SHP77 (cell line): ENCODE results near the gene C16orf90.
"Not testable (repeated sequence)": the region's sequence is repeated elsewhere in the genome, so short reads cannot be mapped to it uniquely, and the experiment has no call there.

Experiments
- DNase-seq, 2 experiments: peaks; one replicate each; lab custom pipeline; 2025; lab: John Stamatoyannopoulos, UW

Gene C16orf90

DNA sequence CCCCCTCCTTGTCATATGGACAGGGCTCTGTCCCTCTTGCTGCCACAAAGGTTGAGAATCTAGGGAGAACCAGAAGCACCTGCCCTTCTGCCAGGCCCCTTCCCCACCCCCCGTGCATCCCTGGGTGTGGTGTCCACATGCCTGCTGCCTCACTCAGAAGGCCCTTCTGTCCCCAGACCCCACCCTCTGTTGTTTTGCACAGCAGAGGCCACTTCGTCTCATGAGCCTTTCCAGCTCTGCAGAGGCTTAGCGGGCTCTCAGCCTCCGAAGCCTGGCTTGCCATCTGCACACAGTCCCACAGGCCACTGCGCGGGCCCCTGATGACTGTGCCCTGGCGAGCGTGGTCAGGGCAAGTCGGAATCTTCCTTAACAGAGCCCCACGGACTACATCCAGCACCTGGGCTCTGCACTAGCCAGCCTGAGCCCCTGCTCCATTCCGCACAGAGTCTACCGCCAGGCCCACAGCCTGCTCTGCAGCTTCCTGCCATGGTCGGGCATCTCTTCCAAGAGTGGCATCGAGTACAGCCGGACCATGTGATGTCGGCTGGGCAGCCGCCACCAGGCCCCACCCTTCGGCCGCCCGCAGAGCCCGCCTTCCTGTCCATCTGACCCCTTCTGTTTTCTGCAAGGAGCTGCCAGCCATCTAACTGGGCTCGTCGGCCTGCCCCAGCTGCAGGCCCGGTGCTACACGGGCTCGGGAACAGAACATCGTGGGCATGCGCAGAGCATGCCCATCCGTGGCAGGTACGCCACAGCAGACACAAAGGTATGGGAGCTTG, 10.8 kb downstream of the C16orf90 start:
- DNase-seq, result no peak

DNA sequence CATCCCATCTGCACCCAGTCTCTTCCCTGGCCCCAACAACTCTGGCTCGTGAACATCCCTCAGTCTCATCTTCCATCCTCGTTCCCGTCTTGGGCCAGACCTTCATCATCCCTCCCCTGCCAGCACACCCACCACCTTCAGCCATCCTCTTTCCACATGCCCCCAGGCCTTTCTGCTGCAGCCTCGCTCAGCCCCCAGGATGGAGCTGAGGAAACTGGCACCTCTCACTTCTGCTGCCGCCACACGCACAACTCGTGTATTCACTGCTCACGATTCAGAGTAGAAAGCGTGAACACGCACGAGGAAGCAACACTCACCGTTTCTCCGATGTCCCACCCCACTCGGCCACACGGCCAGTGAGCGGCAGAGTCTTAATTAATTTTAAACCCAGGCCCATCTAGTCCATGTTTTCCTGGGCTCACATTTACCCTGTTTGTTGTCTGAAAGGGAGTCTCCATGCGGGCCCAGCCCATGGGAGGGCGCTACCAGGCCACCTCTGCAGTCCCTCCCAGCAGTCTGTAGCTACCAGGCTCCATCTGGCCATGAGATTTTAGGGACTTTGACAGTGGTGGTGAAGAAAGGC, 12.5 kb downstream of the C16orf90 start:
- DNase-seq, result no peak

DNA sequence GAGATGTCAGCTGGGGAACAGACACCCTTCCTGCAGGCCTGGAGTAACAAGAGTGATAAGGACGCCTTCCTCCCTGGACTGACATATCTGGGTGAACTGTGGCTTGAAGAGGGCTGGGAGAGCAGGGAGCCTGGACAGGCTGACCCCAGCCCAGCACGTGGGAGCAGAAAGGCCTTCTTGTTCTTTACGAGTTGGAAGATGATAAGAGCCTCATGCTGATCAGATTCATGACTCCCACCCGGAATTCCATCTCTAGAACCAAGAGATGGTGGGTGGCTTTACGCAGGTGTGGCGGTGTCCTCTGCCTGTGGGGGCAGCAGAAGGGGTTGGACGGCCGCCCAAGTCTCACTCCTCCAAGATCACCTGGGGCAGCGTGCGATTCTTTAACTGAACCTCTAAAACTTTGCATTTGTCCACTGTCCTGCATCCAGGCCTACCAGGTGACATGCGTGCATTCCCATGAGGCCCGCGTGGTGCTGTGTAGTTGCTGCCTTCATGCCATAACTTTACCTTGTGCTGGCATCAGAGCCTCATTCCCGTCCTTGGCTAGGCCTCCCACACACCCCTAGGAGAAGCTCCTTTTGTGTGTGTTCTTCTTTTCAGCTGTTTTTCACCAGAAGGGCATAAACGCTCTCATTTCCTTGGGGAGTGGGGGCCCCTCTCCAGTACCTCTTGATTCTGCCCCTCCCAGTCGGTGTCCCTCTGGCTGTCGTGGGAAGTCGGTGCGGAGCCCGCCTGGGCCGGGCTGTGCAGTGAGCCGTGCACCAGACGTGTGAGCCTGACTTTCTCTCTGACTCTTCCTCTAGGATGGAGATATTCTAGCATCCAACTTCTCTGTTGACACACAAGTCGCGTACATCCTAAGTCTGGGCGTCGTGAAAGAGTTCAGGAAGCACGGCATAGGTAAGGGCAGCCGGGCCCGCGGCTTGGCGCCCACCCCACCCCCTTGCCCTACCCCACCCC, 13.3 kb downstream of the C16orf90 start:
- no peak for DNase-seq

DNA sequence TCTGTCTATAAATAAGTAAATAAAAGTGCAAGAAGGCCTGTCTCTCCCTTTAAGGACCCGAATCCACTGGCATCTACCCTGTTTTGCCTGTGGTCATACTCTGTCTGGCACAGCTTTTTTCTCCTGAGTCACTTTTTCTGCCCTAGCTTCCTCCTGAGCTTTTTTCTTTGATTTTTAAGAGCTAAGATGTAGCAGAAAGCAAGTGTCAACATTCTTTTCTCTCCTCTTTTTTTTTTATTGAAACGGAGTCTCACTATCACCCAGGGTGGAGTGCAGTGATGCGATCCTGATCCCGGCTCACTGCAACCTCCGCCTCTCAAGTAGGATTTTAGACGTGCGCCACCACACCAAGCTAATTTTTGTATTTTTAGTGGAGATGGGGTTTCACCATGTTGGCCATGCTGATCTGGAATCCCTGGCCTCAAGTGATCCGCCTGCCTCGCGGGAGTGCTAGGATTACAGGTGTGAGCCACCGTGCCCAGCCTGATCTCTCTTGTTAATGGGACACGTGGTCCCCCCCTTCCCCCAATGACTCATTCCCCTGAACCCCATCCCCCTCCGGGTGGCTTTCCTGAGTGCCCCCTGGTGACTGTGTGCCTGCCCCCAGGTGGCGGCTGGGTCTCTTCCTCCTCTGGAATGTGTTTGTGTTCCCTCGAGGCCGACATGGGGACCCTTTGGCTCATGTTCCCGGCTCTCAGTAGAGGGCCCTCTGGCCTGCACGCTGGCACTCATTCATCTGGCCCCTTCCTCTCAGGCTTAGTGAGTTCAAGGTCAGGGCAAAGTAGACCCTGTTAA, 14.2 kb downstream of the C16orf90 start:
- no peak for DNase-seq

GRCh38 chr16:3479654-3480216, 15.6 kb downstream of the C16orf90 start:
- DNase-seq, result no peak

- DNase-seq, result no peak
These were observed 16.9 kb downstream of the C16orf90 start for GRCh38 chr16:3478242-3478925.

- DNase-seq, result no peak
These were observed 18.9 kb downstream of the C16orf90 start for GRCh38 chr16:3476409-3476808.

DNA sequence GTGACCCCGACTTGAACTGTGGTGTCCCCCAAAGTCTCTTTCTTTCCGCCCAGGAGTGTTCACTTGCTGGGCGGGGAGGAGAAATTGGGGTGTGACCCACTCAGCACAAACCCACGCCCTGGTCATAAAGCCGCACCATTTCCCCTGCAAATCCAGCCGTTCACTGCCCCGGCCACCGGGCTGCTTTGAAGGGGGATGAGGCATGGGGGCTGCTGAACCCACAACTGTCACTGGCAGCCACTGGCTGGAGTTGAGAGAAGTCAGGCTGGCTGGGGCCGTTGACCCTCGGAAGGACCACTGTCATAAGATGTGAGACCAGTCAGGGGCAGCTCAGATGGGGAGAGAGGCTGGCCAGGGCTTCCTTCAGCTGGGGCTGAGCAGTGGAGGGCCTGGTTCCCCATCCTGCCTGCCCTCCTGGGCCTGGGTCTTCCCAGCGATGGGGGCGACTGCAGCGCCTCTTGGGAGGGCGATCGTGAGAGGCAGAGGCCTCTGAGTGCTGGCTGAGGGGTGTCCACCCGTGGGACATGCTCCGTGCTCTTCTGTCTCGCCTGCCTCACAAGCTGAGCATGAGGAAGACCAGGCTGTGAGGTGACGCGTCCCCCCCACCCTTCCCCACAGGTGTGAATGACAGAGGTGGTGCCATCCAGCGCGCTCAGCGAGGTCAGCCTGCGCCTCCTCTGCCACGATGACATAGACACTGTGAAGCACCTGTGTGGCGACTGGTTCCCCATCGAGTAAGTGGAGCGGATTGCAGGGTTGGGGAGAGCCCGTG, 19.5 kb downstream of the C16orf90 start:
- no peak for DNase-seq

DNA sequence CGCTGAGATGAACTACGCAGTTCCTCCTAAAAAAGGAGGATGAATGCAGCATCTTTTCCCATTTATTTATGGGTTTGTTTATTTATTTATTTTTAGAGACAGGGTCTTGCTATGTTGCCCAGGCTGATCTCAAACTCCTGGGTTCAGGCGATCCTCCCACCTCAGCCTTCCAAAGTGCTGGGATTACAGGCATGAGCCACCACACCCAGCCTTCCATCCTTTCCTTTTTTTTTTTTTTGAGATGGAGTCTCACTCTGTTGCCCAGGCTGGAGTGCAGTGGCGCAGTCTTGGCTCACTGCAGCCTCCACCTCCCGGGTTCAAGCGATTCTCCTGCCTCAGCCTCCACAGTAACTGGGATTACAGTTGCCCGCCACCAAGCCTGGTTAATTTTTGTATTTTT, 20.4 kb downstream of the C16orf90 start:
- DNase-seq, result not testable (repeated sequence)

DNA sequence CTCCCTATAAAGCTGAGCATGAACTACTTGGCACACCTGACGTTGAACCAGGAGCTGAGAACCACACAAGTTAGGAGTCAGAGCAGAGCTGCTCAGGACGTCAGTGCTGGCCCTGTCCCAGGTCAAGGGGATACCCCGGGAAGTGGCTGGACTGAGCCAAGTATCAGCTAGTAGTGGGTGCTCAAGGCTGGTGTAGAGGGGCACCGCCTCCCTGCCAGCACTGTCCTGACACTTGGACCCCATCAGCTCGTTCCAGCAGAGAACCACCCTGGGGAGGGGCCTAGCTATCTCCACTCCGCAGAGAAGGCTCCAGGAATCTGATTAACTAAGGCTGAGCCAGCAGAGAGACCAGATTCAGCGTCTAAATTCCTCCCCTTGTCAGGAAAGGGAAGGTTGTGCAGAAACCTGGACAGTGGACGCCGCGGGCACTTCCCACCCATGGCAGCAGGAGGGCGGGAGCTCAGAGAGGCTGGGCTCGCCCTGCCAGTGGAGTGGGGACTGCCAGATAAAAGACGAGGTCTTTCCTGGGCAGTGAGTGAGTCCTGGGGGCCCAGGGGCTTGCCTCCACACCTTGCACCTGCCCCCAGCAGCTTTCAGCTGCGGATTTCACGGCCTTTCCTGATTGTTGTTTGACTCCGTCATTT, 21.0 kb downstream of the C16orf90 start:
- no peak for DNase-seq

DNA sequence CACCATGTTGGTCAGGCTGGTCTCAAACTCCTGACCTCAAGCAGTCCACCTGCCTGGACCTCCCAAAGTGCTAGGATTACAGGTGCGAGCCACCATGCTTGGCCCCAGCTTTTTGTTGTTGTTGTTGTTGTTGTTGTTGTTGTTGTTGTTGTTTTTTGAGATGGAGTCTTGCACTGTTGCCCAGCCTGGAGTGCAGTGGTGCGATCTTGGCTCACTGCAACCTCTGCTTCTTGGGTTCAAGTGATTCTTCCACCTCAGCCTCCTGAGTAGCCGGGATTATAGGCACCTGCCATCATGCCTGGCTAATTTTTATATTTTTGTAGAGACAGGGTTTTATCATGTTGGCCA, 21.7 kb downstream of the C16orf90 start:
- DNase-seq, result not testable (repeated sequence)

DNA sequence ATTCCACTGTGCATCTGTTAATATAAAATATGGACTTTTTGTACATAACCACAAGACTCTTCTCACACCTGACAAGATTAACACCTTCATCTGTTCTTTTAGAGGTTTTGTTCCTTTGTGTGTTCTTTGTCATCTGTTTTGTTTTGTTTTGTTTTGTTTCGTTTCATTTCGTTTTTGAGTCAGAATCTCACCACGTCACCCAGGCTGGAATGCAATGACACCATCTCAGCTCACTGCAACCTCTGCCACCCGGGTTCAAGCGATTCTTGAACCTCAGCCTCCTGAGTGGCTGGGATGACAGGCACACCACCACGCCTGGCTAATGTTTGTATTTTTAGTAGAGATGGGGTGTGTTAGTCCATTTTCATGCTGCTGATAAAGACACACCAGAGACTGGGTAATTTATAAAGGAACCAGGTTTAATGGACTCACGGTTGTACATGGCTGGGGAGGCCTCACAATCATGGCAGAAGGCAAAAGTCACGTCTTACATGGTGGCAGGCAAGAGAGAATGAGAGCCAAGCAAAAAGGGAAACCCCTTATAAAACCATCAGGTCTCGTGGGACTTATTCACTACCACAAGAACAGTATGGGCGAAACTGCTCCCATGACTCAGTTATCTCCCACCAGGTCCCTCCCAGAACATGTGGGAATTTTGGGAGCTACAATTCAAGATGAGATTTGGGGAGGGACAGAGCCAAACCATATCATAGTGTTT, 22.3 kb downstream of the C16orf90 start:
- DNase-seq, result no peak

DNA sequence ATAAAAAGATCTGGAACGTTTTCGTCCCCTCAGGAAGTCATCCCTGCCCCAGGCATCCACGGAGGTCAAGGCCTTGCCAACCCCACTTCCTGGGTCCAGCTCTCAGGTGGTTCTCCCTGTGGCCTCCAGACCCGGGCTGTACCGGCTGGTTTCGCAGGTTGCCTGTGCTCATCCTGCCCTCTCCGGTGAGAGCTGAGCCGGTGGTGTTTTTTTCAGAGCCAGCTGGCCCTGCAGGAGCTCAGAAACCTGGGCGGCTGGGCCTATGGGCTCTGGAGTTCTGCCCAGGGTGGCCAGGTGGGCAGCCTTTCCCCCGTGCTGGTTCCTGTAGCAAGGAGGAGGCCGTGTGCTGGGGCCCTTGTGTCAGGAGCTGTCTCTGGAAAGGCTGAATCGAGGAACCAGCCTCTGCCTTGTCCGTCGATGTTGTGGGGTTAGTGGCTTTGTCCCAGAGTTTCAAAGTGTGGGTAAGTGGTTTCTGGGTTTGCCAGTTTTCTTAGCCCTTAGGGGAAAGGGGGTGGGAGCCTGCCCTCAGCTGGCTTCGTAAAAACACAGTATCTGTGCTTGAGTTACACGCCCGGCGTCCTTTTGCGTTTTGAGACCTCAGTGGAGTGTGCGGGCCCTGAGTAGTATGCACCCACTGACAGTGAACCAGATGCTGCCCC, 23.6 kb downstream of the C16orf90 start:
- DNase-seq, result no peak

- DNase-seq, result no peak
These were observed 24.6 kb downstream of the C16orf90 start for GRCh38 chr16:3470723-3471122.

- DNase-seq, result no peak
These were observed 25.6 kb downstream of the C16orf90 start for GRCh38 chr16:3469736-3470135.

DNA sequence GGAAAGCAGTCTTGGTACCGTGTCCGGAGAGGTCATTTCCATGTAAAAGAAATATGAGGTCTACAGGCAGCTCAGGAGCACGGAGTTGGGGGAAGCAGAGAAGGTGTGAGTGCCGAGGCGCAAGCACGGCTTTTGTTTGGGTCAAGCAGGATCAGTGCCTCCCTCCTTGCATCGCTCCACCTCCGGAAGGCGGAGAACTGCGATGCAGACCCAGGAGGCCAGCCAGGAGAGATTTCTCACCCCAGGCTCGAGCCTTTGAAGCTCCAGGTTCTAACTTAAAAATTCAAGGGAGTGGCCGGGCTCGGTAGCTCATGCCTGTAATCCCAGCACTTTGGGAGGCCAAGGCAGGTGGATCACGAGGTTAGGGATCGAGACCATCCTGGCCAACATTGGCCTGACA, 26.8 kb downstream of the C16orf90 start:
- no peak for DNase-seq

DNA sequence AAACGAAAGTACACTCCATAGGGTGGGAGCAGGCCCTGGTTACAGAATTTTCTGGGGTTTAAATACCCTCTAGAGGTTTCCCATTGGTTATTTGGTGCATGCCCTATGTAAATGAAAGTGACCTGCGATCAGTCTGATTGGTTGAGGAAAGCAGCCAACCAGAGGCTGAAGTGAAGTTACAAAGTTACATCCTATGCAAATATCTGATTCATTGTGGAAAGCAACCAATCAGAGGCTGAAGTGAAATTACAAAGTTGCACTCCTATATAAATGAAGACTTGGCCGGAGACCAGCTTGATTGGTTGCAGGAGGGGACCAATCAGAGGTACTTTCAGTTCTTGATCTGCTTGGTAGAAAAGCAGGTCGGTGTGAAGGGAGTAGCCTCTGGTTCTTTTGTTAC, 27.4 kb downstream of the C16orf90 start:
- DNase-seq, result no peak

DNA sequence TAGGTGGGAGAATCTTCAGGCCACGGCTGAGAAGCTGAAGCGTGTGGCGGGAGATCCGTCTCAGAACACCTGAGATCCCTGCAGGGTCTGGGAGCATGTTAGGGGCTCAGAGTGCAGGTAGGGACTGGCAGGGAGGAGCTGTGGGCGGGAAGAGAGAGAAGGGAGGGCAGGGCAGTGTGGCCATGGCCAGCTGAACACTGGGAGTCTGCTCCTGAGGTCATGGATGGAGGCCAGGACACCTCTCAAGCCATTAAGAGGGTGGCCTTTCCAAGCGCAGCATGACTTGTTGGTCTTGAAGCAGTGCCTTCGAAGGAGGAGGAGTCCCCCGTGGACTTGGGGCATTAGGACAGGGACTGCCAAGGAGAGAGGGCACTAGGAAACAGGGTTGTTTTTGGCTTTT, 28.1 kb downstream of the C16orf90 start:
- no peak for DNase-seq
